ENCODE results near the gene HSPB7.
"Not testable (repeated sequence)": the region's sequence is repeated elsewhere in the genome, so short reads cannot be mapped to it uniquely, and the experiment has no call there.

The HSPB7 gene

DNA sequence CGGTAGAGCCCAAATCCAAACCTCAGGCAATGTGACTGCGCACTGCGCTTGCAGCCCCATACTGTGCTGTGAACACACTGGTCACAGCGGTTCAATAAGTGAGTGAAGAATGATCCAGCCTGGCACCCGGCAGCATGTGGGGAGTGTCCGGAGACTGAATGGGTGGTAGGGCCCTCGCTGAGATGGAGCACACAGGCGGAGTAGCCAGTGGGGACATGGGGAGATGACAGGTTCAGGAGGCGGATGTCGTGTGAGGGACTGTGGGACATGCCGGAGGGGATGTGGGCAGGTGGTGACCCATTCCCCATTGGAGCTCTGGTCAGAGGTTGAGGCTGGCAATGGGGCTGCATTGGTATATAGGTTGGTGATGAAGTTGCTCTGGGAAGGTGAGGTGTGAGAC, 8.2 kb downstream of the HSPB7 start:
- DNase-seq (ENCODE audit: low spot score), result no peak
- TF ChIP-seq CTCF (IDR thresholded peaks at IDR 0.05; ENCODE audit: borderline replicate concordance, control extremely low read depth, extremely low read depth, insufficient read depth, missing control alignments), result no peak
- in situ Hi-C loops (cut with MboI; ENCODE audit: low sequenced_read_pairs, unreplicated experiment), result no loop called here

GRCh38 chr1:16009030-16009460, 8.8 kb downstream of the HSPB7 start:
- in situ Hi-C loops (cut with MboI; ENCODE audit: low sequenced_read_pairs, unreplicated experiment), result no loop called here
- TF ChIP-seq CTCF (IDR thresholded peaks at IDR 0.05; ENCODE audit: borderline replicate concordance, control extremely low read depth, extremely low read depth, insufficient read depth, missing control alignments), result peak; percentile 94
- peak; percentile 75 for DNase-seq (ENCODE audit: low spot score)

DNA sequence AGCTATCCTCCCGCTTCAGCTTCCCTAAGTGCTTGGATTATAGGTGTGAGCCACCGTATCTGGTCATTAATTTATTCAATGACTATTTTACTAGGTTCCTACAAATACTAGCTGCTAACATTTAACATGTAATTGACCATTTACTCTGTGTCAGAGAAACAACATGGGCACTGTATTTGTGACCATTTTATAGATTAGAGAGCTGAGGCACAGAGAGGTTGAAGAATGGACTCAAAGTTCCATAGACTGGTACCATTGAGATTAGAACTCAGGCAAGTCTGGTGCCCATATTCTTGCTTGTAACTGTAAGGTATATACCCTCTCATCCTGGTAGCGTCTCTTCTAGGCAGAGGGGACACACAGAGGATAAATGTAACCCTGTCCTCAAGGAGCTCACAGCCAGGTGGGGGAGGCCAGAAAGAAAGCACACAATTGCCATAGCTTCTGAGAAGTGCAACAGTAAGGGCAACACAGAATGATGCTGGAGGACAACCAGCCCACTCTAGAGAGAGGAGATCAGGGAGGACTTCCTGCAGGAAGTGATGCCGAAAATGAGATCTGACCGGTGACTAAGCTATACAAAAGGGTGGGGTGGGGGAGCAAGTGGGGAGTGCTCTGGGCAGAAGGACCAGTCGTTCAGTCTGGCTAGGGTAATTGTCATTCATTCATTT, 10.0 kb downstream of the HSPB7 start:
- no peak for TF ChIP-seq CTCF (IDR thresholded peaks at IDR 0.05; ENCODE audit: borderline replicate concordance, control extremely low read depth, extremely low read depth, insufficient read depth, missing control alignments)
- in situ Hi-C loops (cut with MboI; ENCODE audit: low sequenced_read_pairs, unreplicated experiment), result no loop called here
- no peak for DNase-seq (ENCODE audit: low spot score)

DNA sequence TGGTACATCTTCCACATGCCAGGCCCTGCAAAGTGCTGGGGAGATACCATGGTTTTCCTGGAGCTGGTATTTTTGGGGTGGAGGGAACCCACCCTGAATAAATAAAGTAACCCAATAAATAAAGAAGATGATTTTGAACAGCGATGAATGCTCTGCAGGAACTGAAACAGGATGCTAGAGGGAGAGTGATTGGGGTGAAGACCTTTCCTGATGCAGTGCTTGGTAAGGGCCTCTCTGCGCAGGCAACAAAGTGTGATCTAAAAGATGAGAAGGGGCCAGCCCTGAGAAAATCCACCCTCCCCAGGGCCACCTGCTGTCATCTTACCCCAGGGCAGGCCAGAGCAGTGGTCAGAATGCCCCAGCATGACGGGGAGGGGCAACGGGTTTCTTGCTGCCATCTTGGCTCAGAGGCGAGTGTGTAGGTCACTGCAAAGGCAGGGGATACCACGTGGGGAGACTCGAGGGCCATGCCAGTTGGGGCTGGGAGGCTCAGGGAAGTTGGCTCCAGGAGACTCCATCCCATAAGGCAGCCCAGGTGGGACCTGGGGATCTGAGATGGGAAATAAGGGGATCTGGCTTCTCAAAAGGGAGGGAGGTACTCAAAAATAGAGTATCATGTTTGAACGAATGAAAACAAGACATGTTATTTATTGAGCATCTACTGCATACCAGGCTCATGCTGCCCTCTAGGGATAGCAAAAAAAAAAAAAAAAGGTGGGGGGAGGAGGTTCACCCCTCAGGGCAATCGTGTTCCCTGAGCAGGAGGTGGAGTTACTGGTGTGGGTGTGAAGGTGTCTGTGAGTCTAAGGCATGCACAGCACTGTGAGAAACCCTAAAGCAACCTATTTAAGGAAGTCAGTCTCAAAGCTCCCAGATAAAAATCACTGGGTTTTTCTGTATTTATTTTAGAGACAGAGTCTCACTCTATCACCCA, 11.0 kb downstream of the HSPB7 start:
- in situ Hi-C loops (cut with MboI; ENCODE audit: low sequenced_read_pairs, unreplicated experiment), result no loop called here
- peak; percentile 69 for DNase-seq (ENCODE audit: low spot score)
- peak; percentile 3 for TF ChIP-seq CTCF (IDR thresholded peaks at IDR 0.05; ENCODE audit: borderline replicate concordance, control extremely low read depth, extremely low read depth, insufficient read depth, missing control alignments)

- in situ Hi-C loops (cut with MboI; ENCODE audit: low sequenced_read_pairs, unreplicated experiment), result no loop called here
- no peak for TF ChIP-seq CTCF (IDR thresholded peaks at IDR 0.05; ENCODE audit: borderline replicate concordance, control extremely low read depth, extremely low read depth, insufficient read depth, missing control alignments)
- DNase-seq (ENCODE audit: low spot score), result peak; percentile 20
Measured at GRCh38 chr1:16006010-16006409, 11.8 kb downstream of the HSPB7 start.

GRCh38 chr1:16005597-16005996, 12.2 kb downstream of the HSPB7 start:
- in situ Hi-C loops (cut with MboI; ENCODE audit: low sequenced_read_pairs, unreplicated experiment), result no loop called here
- DNase-seq (ENCODE audit: low spot score), result no peak
- no peak for TF ChIP-seq CTCF (IDR thresholded peaks at IDR 0.05; ENCODE audit: borderline replicate concordance, control extremely low read depth, extremely low read depth, insufficient read depth, missing control alignments)

- in situ Hi-C loops (cut with MboI; ENCODE audit: low sequenced_read_pairs, unreplicated experiment), result not testable (repeated sequence)
Measured at GRCh38 chr1:16001274-16001673, 16.6 kb downstream of the HSPB7 start.

More at GRCh38 chr1:16001274-16001673, 16.6 kb downstream of the HSPB7 start:
- DNase-seq (ENCODE audit: low spot score), result not testable (repeated sequence)
